IMR-90 (cell line): ENCODE measurements around the gene USP35.

Experiments used
- CEBPB ChIP-seq: IDR thresholded peaks from 2 replicates; pipeline ENCODE4 v1.6.1; 2012; ENCODE audit warnings: low read depth, low read length, improper control_type of control experiment
- CHD1 ChIP-seq: IDR thresholded peaks from 2 replicates; pipeline ENCODE4 v1.6.1; 2012; ENCODE audit warnings: low read depth, low read length, improper control_type of control experiment
- FOS ChIP-seq: fragments of 150-350 bp; IDR thresholded peaks from 2 replicates; pipeline ENCODE4 v1.6.1; 2016; ENCODE audit warnings: low read depth, low read length
- MAFK ChIP-seq: IDR thresholded peaks from 2 replicates; pipeline ENCODE4 v1.6.1; 2012; ENCODE audit warnings: low read depth, low read length, improper control_type of control experiment
- MXI1 ChIP-seq: IDR thresholded peaks from 2 replicates; pipeline ENCODE4 v1.6.1; 2012; ENCODE audit warnings: low read depth, mild to moderate bottlenecking, low read length, moderate library complexity, borderline replicate concordance
- POLR2A ChIP-seq: IDR thresholded peaks from 2 replicates; pipeline ENCODE4 v1.6.1; 2012; ENCODE audit warnings: mild to moderate bottlenecking, low read depth, low read length
- RAD21 ChIP-seq: IDR thresholded peaks from 2 replicates; pipeline ENCODE4 v1.6.1; 2012; ENCODE audit warnings: low read length, improper control_type of control experiment
- RFX5 ChIP-seq: IDR thresholded peaks from 2 replicates; pipeline ENCODE4 v1.8.0; 2012; ENCODE audit warnings: low read depth, mild to moderate bottlenecking, low read length, moderate library complexity
- SMC3 ChIP-seq: fragments of 150-350 bp; IDR thresholded peaks from 2 replicates; pipeline ENCODE4 v1.6.1; 2016; ENCODE audit warnings: low read depth, mild to moderate bottlenecking, antibody characterized with exemption, low read length, moderate library complexity
- TF ChIP-seq, protein P1 (sequence below): conservative IDR thresholded peaks from 2 replicates; pipeline ENCODE4 v1.5.1; 2012; ENCODE audit warnings: mild to moderate bottlenecking, low read depth, low read length, improper control_type of control experiment
- TF ChIP-seq, protein P2 (sequence below): fragments of 150-350 bp; IDR thresholded peaks from 2 replicates; pipeline ENCODE4 v1.6.1; 2016; ENCODE audit warnings: low read depth, mild to moderate bottlenecking, low read length, moderate library complexity, borderline replicate concordance
- TF ChIP-seq, protein P3 (sequence below): fragments of 150-350 bp; IDR thresholded peaks from 2 replicates; pipeline ENCODE4 v1.6.1; 2017; ENCODE audit warnings: mild to moderate bottlenecking, antibody characterized with exemption, low read length, low read depth

DNA sequence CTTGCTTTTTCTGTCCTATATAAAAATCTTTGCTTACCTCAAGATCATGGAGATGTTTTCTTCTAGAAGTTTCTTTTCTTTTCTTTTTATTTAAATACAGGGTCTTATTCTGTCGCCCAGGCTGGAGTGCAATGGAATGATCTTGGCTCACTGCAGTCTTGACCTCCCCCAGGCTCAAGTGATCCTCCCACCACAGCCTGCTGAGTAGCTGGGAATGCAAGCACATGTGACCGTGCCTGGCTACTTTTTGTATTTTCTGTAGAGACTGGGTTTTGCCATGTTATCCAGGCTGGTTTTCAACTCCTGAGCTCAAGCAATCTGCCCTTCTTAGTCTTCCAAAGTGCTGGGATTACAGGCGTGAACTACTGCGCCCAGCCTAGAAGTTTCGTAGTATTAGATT lies 45.3 kb downstream of the USP35 start:
- TF ChIP-seq POLR2A: no peak
- TF ChIP-seq SMC3: no peak
- no peak for TF ChIP-seq CHD1
- TF ChIP-seq, protein P1, sequence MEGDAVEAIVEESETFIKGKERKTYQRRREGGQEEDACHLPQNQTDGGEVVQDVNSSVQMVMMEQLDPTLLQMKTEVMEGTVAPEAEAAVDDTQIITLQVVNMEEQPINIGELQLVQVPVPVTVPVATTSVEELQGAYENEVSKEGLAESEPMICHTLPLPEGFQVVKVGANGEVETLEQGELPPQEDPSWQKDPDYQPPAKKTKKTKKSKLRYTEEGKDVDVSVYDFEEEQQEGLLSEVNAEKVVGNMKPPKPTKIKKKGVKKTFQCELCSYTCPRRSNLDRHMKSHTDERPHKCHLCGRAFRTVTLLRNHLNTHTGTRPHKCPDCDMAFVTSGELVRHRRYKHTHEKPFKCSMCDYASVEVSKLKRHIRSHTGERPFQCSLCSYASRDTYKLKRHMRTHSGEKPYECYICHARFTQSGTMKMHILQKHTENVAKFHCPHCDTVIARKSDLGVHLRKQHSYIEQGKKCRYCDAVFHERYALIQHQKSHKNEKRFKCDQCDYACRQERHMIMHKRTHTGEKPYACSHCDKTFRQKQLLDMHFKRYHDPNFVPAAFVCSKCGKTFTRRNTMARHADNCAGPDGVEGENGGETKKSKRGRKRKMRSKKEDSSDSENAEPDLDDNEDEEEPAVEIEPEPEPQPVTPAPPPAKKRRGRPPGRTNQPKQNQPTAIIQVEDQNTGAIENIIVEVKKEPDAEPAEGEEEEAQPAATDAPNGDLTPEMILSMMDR: no peak
- TF ChIP-seq RAD21: no peak
- TF ChIP-seq FOS: no peak
- TF ChIP-seq RFX5: no peak
- no peak for TF ChIP-seq MXI1
- TF ChIP-seq, protein P2, sequence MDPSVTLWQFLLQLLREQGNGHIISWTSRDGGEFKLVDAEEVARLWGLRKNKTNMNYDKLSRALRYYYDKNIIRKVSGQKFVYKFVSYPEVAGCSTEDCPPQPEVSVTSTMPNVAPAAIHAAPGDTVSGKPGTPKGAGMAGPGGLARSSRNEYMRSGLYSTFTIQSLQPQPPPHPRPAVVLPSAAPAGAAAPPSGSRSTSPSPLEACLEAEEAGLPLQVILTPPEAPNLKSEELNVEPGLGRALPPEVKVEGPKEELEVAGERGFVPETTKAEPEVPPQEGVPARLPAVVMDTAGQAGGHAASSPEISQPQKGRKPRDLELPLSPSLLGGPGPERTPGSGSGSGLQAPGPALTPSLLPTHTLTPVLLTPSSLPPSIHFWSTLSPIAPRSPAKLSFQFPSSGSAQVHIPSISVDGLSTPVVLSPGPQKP: no peak
- no peak for TF ChIP-seq MAFK
- TF ChIP-seq, protein P3, sequence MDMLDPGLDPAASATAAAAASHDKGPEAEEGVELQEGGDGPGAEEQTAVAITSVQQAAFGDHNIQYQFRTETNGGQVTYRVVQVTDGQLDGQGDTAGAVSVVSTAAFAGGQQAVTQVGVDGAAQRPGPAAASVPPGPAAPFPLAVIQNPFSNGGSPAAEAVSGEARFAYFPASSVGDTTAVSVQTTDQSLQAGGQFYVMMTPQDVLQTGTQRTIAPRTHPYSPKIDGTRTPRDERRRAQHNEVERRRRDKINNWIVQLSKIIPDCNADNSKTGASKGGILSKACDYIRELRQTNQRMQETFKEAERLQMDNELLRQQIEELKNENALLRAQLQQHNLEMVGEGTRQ: no peak
- no peak for TF ChIP-seq CEBPB
